Left ventricle myocardium superior (tissue), 1 donor: Measurements from ENCODE around the gene RNF181. TPM values are rescaled to one million over a fixed set of nuclear protein-coding genes. Genes with fewer than 3 reads are reported as not detected.
A peak's percentile ranks its signal among the peaks of the same experiment; 100 is the strongest.
"Not testable (repeated sequence)": the region's sequence is repeated elsewhere in the genome, so short reads cannot be mapped to it uniquely, and the experiment has no call there.

Experiments used
- ATAC-seq: fragments of 200-7000 bp; cut with Tn5 transposase; one replicate; pipeline ENCODE4 v1.9.1; 2020; ENCODE audit warnings: mild to moderate bottlenecking, moderate library complexity
- DNase-seq: peaks from one replicate; pipeline ENCODE4 v3.0.0-alpha.2; 2020
- intact Hi-C: fragments of 100-400 bp; cut with micrococcal nuclease; formaldehyde crosslinking; loops from one replicate; pipeline ENCODE4 v1.11.0; 2022
- total RNA-seq: library from RNA; stranded (reverse); fragmentation: NEBNext Ultra II Directional; extraction: Animal tissue kit (Norgen Biotek cat#: 25700); gene quantifications from one replicate; pipeline ENCODE4 v1.2.1, GENCODE V29; 2021
- donor health status: DM: no; HTN: yes; CAD: no; lungs with severe emphysema.

The RNF181 gene
- total RNA-seq, 1 donor from 2014 or later = 89.9 TPM

- DNase-seq (no peak), ATAC-seq (peak; percentile 2)
- intact Hi-C loops = no loop called here
Measured at GRCh38 chr2:85607268-85608215, 12.0 kb downstream of the RNF181 start.

- DNase-seq (no peak), ATAC-seq (no peak)
- intact Hi-C loops = no loop called here
Measured at GRCh38 chr2:85611217-85611704, 15.7 kb downstream of the RNF181 start.

- DNase-seq = peak; percentile 95
- ATAC-seq = peak; percentile 83
- intact Hi-C loops = no loop called here
Measured at GRCh38 chr2:85611705-85612587, 16.4 kb downstream of the RNF181 start, which contains the start of gene C2orf68. TSS of gene C2orf68 (minus strand) at chr2:85612066. CDS start at chr2:85611984, 82 bp downstream.

GRCh38 chr2:85613717-85614515 lies 18.4 kb downstream of the RNF181 start:
- intact Hi-C loops = no loop called here
- ATAC-seq (no peak), DNase-seq (no peak)

- DNase-seq, intact Hi-C loops: not testable (repeated sequence)
Measured at GRCh38 chr2:85614757-85615156, 19.2 kb downstream of the RNF181 start.

GRCh38 chr2:85615413-85615728 lies 19.8 kb downstream of the RNF181 start:
- ATAC-seq = no peak
- intact Hi-C loops = no loop called here
- DNase-seq = no peak

More at GRCh38 chr2:85614757-85615156, 19.2 kb downstream of the RNF181 start:
- ATAC-seq = not testable (repeated sequence)

GRCh38 chr2:85617723-85618122 lies 22.2 kb downstream of the RNF181 start:
- ATAC-seq, DNase-seq, intact Hi-C loops: not testable (repeated sequence)

- ATAC-seq = no peak
Measured at GRCh38 chr2:85619617-85620016, 24.1 kb downstream of the RNF181 start.

GRCh38 chr2:85621338-85621737 lies 25.8 kb downstream of the RNF181 start:
- intact Hi-C loops = no loop called here
- no peak for ATAC-seq
- no peak for DNase-seq

More at GRCh38 chr2:85619617-85620016, 24.1 kb downstream of the RNF181 start:
- DNase-seq = no peak
- intact Hi-C loops = no loop called here

- intact Hi-C loops = no loop called here
- DNase-seq (peak; percentile 43), ATAC-seq (peak; percentile 92)
Measured at GRCh38 chr2:85623991-85624390, 28.4 kb downstream of the RNF181 start.

GRCh38 chr2:85628658-85629057 lies 33.1 kb downstream of the RNF181 start:
- DNase-seq = no peak
- intact Hi-C loops = no loop called here
- no peak for ATAC-seq

- intact Hi-C loops = no loop called here
- ATAC-seq (no peak), DNase-seq (no peak)
Measured at GRCh38 chr2:85631316-85631715, 35.8 kb downstream of the RNF181 start.

GRCh38 chr2:85635011-85635410 lies 39.5 kb downstream of the RNF181 start:
- ATAC-seq (no peak), DNase-seq (no peak)
- intact Hi-C loops = no loop called here

GRCh38 chr2:85635636-85636035 lies 40.1 kb downstream of the RNF181 start:
- intact Hi-C loops = no loop called here
- DNase-seq (no peak), ATAC-seq (peak; percentile 30)

GRCh38 chr2:85642725-85643124 lies 47.2 kb downstream of the RNF181 start:
- DNase-seq (no peak), ATAC-seq (no peak)
- intact Hi-C loops = no loop called here

GRCh38 chr2:85644909-85645308 lies 49.4 kb downstream of the RNF181 start:
- no peak for ATAC-seq
- DNase-seq = no peak
- intact Hi-C loops = no loop called here

GRCh38 chr2:85646166-85646565 lies 50.6 kb downstream of the RNF181 start:
- no peak for ATAC-seq
- intact Hi-C loops = no loop called here

More at GRCh38 chr2:85646166-85646565, 50.6 kb downstream of the RNF181 start:
- DNase-seq = no peak
